HG03095 (cell line): ENCODE measurements around the gene PLPP6.
A peak's percentile ranks its signal among the peaks of the same experiment; 100 is the strongest.
"Not testable (repeated sequence)": the region's sequence is repeated elsewhere in the genome, so short reads cannot be mapped to it uniquely, and the experiment has no call there.

Source experiments
- ATAC-seq: cut with Tn5 transposase; IDR thresholded peaks from one replicate; pipeline ENCODE4 v1.9.1; 2021; ENCODE audit warnings: moderate library complexity; ENCODE audit not compliant: unreplicated experiment

Gene PLPP6

DNA sequence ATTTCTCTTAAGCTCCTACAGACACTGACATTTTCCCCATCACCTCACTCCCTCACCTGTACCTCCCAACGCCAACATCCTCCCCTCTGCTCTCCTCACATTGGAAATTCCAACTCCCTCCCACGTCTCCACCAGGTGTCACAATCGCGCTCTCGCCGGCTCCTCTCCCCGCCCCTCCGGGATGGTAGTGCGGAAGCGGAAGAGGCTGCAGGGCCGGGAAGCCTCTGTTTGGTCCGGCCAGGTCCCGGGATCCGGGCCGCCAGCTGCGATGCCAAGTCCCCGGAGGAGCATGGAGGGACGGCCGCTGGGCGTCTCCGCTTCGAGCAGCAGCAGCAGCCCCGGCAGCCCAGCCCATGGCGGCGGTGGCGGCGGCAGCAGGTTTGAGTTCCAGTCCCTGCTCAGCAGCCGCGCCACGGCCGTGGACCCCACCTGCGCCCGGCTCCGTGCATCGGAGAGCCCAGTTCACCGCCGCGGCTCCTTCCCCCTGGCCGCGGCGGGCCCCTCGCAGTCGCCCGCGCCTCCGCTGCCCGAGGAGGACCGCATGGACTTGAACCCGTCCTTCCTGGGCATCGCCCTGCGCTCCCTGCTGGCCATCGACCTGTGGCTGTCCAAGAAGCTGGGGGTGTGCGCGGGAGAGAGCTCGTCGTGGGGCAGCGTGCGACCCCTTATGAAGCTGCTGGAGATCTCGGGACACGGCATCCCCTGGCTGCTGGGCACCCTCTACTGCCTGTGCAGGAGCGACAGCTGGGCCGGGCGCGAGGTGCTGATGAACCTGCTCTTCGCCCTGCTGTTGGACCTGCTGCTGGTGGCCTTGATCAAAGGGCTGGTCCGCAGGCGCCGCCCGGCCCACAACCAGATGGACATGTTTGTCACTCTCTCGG, at the start of gene PLPP6:
Gene PLPP6, plus strand, starts transcription at position 187 of the 881 bp plus-strand sequence. Its CDS starts 82 bp downstream, at position 269.
- peak; percentile 87 for ATAC-seq

DNA sequence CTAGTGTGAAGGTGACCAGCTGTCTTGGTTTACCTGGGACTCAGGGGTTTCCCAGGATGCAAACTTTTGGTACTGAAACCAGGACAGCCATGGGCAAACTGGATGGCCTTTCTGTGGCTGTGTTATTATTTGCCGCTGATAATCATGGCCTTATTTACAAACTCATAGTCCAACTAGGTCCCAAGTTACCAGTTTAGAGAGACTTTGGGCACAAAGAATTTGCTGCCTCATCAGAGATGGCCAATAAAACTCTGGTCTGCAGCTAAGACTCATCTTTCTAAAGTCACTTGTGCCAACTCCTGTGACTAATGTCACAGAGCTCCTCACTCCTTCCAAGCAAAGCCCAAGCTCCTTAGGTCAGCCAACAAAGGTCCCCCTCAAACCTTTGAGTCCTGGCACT, 47.5 kb upstream of the PLPP6 start:
- ATAC-seq = no peak

DNA sequence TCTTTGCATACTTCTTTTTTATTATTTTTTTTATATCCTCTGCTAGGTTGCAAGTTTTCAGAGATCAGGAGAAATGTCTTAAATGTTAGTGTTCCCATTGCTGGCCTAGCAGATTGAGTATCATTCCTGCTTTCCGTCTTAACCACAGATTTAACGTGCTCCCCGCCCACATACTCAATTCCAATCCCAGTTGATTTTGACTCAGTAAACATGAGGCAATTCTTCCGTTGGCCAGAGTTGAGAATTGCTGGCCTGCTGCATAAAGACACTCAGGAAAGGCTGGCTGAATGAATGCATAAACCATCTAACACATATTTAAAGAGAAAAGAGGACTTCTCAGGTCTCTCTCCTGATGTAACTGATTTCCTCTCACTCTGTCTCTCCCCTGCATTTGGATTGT, 46.8 kb upstream of the PLPP6 start:
- no peak for ATAC-seq

DNA sequence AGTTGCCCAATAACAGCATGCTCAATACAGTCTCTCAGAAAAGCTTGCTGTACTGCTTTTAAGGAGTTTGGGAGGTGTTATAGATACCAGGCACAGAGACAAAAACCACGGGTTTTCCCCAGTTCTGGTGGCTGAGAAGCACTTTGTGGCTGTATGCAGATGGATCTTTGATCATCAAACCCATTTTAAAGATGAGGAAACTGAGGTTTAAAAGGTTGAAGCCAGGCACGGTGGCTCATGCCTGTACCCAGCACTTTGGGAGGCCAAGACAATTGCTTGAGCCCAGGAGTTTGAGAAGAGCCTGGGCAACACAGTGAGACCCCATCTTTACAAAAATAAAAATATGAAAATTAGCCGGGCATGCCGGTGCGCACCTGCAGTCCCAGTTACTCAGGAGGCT, 46.3 kb upstream of the PLPP6 start:
- ATAC-seq = no peak

DNA sequence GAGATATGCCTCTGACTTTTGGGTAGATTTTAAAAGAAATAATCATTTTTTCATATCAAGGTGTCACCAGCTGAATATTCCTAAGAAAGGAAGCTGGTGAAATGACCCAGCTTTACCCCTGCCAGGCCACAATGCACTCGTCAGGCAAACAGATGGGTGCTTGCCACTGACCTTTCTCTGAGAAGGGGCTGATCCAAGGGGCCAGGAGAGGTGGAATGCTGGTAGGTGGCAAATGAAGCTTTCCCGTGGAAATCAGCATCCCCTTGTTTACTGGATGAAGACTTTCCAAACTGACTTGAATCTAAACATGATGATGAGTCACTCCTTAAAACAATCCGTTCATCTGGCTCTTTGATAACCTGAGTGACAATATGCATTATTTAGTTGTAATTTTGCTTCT, 44.3 kb upstream of the PLPP6 start:
- no peak for ATAC-seq

DNA sequence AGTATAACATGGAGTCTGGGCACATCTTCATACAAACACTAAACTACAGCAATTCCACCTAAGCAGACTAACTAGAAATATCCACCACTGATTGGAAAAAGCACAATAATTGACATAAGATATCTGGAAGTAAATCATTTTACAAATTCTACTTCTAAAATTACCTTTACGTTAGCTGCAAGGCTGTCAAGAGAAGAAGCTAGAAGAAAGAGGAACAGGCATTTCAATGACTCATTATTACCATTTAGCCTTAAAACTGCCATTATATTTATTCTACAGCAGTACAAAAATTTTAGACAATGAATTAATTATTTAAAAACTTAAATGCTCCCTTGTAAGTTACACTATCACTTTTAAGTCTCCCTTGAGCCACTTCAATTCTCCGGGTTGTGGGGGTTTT, 43.4 kb upstream of the PLPP6 start:
- no peak for ATAC-seq

DNA sequence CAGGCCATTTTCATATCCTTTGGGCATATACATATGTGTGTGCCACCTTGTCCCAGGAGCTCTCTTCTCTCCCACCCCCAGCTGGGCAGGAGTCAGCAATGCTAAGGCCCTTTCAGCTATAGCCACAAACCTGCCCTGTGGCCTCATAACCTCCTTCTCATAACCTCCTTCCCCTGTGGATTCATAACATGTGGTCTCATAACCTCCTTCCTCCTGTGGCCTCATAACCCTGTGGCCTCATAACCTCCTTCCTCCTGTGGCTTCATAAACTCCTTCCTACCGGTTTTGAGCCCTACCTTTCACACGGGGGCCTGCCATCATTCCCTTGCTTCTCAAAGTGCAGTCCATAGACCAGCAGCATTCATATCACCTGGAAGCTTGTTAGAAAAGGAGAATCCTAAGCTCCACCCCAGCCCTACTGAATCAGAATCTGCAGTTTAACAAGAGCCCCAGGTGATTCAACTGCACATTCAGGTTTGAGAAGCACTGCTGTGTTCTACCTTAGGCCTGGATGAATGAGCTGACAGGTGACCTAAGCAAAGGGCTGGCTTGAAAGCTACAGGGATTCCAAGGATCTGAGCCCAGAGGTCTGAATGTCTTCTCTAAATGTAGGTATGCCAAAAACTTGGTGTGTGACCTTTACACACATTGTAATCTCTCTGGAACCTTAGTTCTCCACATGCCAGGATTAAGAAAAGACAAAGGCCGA, 41.9 kb upstream of the PLPP6 start:
- no peak for ATAC-seq

DNA sequence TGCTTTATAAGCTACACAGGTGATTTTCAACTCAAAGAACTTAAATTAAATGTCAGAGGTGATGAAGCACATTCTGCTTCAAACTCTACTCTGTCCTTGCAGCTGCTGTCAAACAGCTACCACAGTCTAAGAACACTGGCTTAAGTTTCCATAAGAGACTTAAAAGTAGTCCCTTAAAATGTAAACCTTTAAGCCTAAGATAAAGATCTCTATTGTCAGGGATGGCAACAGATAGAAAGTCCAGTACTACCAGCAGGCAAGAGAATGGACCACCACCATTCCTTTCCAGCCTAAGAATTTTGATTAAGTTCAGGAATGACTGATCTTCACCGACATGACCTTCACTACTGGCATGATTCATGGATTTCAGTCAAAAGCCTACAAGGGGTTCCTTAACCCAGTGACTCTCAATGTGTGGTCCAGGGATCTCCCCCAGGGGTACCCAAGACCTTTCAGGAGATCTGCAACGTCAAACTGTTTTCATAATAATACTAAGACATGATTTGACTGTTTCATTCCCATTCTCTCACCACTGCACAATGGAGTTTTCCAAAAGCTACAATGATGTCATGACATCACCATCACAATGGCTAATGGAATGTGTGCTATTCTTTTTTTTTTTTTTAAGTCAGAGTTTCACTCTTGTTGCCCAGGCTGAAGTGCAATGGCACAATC, 41.1 kb upstream of the PLPP6 start:
- no peak for ATAC-seq

DNA sequence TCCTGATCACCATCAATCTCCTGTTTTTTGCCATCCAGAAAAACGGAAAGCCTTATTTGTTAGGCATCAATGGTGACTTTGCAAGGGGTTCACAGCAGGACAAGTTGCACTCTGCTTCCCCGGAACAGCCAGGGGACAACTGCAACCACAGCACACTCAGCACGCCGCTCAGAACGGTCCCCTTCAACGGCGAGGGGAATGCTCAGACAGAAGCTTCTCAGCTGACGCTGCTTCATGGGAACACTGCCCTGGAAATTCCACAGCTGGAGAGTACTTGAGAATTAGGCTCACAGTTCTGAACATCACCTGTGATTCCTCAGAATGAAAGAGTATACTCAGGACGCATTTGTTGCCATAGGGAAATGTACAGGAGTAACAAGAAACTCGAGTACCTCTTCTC, 40.1 kb upstream of the PLPP6 start:
- ATAC-seq = no peak

DNA sequence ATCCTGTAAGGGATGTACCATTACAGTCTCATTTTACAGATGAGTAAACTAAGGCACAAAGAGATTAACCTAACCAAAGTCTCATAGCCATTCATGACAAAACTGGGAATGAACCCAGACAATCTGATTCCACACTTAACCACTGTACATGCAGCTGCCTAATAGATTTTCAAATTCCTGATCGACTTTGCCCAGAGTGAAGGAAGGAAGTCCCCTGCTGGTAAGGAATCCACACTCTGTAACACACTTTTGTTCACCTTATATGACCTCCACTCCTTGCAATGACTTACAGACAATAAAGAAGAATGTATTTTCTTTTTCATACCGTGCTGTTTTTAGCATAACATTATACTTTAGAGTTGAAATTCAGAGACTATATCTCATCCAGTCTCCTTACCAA, 31.3 kb upstream of the PLPP6 start:
- no peak for ATAC-seq

DNA sequence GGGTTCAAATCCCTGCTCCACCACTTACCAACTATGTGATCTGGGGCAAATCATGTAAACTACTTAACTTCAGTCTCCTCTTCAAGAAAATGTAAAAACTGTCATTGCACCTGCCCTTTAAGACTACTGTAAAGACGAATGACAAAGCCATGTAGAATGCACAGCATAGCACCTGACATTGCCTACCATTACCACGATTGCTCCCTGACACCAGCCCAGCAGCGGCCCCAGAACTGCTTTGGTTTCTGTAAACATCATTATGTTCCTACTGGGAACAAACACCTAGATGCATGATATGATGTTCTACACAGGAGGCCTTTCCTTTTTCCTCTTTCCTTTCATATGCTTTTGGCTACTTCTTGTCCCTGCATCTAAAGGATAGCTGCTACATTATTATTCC, 23.1 kb upstream of the PLPP6 start:
- no peak for ATAC-seq

DNA sequence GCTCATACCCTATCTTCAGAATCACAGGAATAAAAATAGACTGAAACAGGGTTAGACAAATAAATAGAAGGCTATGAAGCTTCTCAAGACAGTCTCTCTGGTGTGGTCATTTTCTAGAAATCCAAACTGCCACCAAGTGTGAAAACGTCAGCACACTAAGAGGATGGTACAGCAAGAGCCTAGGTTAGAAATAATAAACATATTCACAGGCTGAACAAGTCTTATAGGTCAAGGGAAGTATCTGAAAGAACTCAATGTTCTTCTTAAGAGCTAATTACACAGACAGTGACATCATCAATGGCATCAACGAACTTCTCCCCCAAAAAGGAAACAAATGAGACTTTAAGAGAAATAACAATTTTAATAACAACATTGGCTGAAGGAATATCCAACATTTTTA, 22.7 kb upstream of the PLPP6 start:
- no peak for ATAC-seq

DNA sequence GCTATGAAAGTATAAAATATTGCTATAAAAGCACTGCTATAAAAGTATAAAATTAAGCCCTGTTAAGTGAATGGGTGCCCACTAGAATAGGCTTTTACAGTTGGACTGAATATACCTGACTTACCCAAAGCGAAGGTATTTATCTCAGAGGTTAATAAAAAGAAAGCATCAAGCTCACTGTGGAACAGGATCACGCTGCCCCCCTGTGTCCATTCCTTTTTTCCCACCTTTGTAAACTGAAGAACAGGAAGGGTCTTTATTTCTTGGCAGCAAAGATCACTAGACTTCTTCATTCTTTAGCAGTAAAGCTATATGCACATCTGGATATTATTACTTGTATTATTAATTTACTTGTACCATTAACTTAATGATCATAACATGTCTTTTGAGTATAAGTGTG, 22.1 kb upstream of the PLPP6 start:
- ATAC-seq = no peak

DNA sequence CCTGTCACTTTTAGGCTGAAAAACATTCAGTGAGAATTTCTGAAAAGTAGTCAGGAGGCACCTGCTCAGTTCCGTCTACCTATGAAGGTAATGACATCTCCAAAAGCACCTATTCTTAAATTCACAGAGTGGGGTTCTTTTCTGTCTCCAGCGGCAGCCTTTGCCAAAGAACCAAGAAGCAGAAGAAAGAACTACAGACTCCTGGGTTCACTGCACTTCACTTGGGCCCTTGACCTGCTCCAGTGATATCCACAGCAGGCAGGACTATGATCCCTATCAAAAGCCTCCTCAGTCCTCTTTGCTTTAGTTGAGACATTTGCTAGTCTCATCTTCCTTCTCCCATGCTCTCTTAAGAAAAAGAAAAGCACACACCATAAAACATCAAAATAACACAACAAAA, 19.7 kb upstream of the PLPP6 start:
- ATAC-seq = no peak

DNA sequence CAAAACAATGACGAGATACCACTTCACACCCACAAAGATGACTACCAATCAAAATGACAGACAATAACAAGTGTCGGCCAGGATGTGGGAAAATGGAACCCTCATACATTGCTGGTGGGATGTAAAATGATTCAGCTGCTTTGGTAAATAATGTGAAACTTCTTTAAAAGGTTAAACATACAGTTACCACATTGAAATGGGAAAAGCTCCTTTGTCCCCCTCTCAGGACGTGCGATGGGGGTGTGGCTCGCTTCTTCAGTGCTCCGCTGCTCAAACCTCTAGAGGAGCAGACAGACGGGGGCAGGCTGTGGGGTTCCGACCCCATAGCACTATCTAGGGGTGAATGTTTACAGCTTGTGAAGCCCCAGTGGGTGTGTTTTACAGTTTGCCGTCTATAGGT, 8.0 kb upstream of the PLPP6 start:
- ATAC-seq = no peak

DNA sequence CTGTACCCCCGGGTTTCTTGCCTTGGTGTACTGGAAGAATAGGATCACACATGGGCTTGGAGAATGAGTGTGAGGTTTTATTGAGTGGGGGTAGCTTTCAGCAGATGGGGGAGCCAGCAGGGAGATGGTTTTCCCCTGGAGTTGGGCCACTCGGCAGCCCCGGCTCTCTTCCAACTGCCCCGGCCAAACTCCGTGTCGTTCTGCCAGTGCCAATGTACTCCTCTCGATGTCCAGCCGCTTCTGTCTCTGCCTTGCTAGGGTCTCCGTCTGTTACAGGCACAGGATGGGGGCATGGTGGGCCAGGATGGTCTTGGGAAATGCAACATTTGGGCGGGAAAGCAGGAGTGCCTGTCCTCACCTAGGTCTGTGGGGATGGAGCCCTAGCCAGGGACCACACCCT, 7.6 kb upstream of the PLPP6 start:
- ATAC-seq = no peak

DNA sequence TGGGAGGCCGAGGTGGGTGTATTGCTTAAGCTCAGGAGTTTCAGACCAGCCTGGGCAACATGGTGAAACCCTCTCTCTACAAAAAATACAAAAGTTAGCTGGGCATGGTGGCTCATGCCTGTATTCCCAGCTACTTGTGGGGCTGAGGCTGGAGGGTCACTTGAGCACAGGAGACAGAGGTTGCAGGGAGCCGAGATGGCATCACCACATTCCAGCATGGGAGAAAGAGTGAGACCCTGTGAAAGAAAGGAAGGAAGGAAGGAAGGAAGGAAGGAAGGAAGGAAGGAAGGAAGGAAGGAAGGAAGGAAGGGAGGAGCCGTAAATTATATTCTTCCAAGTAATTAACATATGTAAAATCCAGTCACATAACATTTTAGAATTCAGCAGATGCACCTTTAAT, 5.9 kb upstream of the PLPP6 start:
- not testable (repeated sequence) for ATAC-seq

DNA sequence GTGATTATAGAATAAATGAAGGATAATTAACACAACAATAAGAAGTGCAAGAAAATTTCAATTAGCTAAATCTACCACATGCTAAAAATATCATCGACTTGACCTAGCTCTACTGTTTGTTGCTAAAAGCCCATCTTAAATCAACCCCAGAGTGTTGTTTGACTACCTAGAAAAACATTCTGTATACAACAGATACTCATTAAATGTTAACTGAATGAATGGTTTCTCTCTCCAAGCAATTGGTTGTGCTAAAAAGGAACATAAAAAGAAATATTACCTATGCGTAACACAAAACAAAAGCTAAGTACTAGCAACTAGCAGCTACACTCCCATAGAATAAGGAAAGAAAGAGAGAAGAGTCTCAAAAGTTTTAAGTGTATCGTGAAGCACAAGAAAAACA, 5.5 kb upstream of the PLPP6 start:
- no peak for ATAC-seq

DNA sequence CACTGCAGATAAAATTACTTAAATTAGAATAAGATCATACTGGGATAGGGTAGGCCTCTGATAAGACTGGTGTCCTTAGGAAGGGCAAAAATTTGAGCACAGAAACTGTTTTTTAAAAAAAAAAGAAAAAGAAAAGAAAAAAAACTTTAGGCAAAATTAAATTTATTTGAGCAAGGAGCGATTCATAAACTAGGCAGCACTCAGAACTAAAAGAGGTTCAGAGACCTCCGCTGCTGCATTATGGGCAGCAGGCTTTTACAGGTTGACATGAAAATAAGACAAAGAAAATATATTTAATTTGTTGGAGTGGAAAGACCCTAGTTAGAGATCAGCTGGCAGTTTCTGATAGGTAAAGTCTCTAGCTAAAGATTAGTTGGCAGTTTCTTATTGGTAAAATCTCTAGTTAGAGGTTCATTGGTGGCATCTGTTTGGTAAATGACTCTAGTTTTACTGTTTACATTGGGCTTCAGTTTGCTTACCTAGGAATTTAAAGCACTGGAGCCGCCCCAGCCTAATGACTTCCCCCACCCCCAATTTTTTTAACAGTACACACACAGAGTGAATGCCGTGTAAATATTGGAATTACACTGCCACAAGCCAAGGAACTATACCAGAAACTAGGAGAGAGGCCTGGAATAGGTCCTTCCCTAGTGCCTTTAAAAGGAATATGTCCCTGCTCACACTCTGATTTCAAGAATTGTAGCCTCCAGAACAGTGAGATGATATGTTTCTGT, 4.5 kb upstream of the PLPP6 start:
- no peak for ATAC-seq

DNA sequence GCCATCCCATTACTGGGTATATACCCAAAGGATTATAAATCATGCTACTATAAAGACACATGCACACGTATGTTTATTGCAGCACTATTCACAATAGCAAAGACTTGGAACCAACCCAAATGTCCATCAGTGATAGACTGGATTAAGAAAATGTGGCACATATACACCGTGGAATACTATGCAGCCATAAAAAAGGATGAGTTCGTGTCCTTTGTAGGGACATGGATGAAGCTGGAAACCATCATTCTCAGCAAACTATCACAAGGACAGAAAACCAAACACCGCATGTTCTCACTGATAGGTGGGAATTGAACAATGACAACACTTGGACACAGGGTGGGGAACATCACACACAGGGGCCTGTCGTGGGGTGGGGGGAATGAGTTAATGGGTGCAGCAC, 1.4 kb upstream of the PLPP6 start:
- not testable (repeated sequence) for ATAC-seq

DNA sequence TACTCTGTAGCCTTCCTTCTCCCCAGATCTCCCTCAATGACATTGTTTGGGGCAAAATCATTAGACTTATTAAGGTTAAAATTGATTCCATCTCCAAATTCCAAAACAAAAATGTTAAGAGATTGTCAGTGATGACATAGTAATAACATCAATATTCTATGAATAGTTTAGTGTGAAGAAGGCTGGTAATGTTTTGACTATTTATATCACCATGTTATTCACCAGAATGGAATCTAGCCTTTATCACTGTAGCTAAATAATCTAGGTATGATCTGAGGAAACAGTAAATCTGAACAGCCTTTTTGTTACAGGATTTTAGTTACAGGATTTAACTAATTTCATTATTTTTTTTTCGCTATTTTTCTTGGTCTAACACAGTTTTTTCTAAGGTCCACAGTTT, 929 bp upstream of the PLPP6 start:
- ATAC-seq = no peak
